ENCODE results near the gene DBN1. TPM values are rescaled to one million over a fixed set of nuclear protein-coding genes. Genes with fewer than 3 reads are reported as not detected.

The DBN1 gene
- total RNA-seq, 1 donor from 2014 or later: 1,261 TPM

DNA sequence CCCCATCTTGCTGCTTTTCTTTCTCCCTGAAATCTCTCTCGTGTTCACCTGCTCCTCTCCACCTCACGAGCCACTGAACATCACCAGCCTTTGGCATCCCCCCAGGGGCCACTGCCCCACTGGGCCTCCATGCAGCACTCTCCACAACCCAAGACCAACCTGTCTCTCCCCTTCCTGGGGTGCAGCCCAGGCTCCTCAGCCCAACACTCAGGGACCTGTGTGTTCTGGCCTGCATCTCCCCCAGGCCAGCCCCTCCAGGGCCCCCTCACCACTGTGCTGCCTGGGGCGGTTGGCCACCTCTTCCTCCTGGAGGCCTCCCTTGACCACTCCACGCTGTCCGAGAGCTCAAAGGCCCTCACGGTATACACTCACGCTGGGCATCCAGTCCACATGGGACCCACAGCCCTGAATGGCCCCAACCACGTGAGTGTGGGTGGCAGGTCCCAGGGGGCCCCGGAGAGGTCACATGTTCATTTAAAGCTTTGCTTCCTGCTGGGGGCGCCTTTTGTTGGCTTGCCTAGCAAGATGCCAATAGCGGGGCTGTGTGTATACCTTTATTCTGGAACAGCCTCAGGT, 36.6 kb upstream of the DBN1 start:
- Mint-ChIP-seq H3K9me3 (ENCODE audit: unreplicated experiment) (peaks cover 7% of the 10 kb centered on the region), H3K4me3 (ENCODE audit: unreplicated experiment) (peak overlapping the region; percentile 79), H3K36me3 (ENCODE audit: unreplicated experiment) (no peaks in the 10 kb centered on the region), H3K27me3 (ENCODE audit: unreplicated experiment) (peaks cover 9% of the 10 kb centered on the region), H3K27ac (ENCODE audit: unreplicated experiment) (peak overlapping the region; percentile 81), H3K4me1 (ENCODE audit: low read depth, unreplicated experiment) (peaks cover 4% of the 10 kb centered on the region)
- no peak for DNase-seq
- TF ChIP-seq, protein P1, sequence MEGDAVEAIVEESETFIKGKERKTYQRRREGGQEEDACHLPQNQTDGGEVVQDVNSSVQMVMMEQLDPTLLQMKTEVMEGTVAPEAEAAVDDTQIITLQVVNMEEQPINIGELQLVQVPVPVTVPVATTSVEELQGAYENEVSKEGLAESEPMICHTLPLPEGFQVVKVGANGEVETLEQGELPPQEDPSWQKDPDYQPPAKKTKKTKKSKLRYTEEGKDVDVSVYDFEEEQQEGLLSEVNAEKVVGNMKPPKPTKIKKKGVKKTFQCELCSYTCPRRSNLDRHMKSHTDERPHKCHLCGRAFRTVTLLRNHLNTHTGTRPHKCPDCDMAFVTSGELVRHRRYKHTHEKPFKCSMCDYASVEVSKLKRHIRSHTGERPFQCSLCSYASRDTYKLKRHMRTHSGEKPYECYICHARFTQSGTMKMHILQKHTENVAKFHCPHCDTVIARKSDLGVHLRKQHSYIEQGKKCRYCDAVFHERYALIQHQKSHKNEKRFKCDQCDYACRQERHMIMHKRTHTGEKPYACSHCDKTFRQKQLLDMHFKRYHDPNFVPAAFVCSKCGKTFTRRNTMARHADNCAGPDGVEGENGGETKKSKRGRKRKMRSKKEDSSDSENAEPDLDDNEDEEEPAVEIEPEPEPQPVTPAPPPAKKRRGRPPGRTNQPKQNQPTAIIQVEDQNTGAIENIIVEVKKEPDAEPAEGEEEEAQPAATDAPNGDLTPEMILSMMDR (IDR thresholded peaks at IDR 0.05; ENCODE audit: partially characterized antibody, unreplicated experiment): no peak

DNA sequence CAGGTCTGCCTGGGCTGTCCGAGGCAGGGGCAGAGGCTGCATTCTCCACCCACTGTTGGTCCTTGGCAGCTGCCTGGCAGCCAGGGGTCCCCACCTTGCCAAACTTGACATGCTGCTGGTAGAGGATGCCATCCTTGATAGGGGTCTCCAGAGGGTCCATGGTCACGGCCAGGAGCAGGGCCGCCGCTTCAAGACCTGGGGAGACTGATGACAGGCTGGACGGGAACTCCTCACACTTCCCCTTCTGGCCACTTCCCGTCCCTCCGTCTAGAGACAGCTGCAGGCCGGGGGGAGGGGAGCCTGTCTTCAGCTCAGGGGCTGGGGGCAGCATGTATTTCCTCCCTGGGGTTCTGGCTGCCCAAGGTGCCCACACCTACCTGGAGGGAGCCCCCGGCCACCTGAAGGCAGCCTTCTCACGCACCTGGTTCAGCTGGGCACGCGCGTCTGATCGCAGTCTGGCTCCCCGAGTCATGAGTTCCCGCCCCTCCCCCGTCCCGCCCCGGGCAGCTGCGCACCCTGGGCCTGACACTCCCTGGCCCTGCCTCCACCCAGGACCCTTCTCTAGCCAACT, 36.0 kb upstream of the DBN1 start, which contains the start of gene DOK3:
Gene DOK3 (minus strand): TSS at position 446 of the 571 bp plus-strand sequence. CDS start 286 bp downstream, at position 160.
- Mint-ChIP-seq H3K27ac (ENCODE audit: unreplicated experiment) (peak within 1 kb of the TSS; percentile 81), H3K36me3 (ENCODE audit: unreplicated experiment) (no peaks in the 10 kb centered on the region), H3K4me1 (ENCODE audit: low read depth, unreplicated experiment) (peaks cover 4% of the 10 kb centered on the region), H3K4me3 (ENCODE audit: unreplicated experiment) (peak within 1 kb of the TSS; percentile 79), H3K9me3 (ENCODE audit: unreplicated experiment) (peaks cover 5% of the 10 kb centered on the region), H3K27me3 (ENCODE audit: unreplicated experiment) (peaks cover 8% of the 10 kb centered on the region)
- TF ChIP-seq, protein P1 (IDR thresholded peaks at IDR 0.05; ENCODE audit: partially characterized antibody, unreplicated experiment): no peak
- no peak for DNase-seq

DNA sequence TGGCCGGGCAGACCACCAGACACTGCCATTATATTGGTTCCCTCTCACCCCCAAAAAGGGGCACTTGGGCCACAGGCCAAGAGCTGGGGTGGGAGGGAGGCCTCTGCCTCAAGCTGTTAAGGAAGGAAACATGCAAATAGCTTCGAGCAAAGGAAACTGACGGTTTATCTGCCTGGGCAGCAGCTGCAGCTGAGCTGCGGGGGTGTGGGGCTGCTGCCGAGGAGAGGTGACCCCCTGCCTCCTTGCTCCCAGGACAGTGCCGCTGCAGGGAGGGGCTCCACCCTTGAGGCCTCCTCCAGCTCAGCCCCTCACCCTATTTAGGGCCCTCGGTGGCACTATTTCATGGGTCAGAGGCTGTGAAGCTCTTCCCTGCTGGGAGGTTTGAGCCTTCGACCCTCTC, 35.4 kb upstream of the DBN1 start:
- no peak overlapping the region for H3K27ac Mint-ChIP-seq (ENCODE audit: unreplicated experiment)
- DNase-seq: no peak
- H3K4me1 Mint-ChIP-seq (ENCODE audit: low read depth, unreplicated experiment): peaks cover 4% of the 10 kb centered on the region
- H3K36me3 Mint-ChIP-seq (ENCODE audit: unreplicated experiment): no peaks in the 10 kb centered on the region
- peaks cover 8% of the 10 kb centered on the region for H3K27me3 Mint-ChIP-seq (ENCODE audit: unreplicated experiment)
- H3K4me3 Mint-ChIP-seq (ENCODE audit: unreplicated experiment): no peak overlapping the region
- peaks cover 5% of the 10 kb centered on the region for H3K9me3 Mint-ChIP-seq (ENCODE audit: unreplicated experiment)
- TF ChIP-seq, protein P1 (IDR thresholded peaks at IDR 0.05; ENCODE audit: partially characterized antibody, unreplicated experiment): no peak

DNA sequence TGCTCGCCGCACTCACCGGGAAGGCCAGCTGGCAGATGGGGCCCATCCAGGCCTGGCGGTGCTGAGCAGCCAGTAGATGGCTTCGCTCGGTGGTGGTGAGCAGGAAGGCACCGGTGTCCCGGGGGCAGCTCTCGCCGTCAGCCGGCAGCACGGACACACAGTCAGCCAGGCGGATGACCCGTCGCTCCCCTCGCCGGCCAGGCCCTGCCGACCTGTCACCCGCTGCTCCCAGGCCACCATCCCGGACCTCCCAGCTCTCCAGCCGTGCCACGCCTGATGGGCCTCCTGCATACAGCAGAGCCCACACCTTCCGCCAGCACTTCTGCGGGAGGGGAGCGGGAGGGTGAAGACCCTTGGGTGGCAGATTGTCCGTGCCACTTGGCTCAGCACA, 34.8 kb upstream of the DBN1 start:
- no peak for DNase-seq
- TF ChIP-seq, protein P1 (IDR thresholded peaks at IDR 0.05; ENCODE audit: partially characterized antibody, unreplicated experiment): no peak
- Mint-ChIP-seq H3K27ac (ENCODE audit: unreplicated experiment) (no peak overlapping the region), H3K27me3 (ENCODE audit: unreplicated experiment) (peaks cover 8% of the 10 kb centered on the region), H3K9me3 (ENCODE audit: unreplicated experiment) (peaks cover 5% of the 10 kb centered on the region), H3K4me3 (ENCODE audit: unreplicated experiment) (no peak overlapping the region), H3K4me1 (ENCODE audit: low read depth, unreplicated experiment) (peaks cover 4% of the 10 kb centered on the region), H3K36me3 (ENCODE audit: unreplicated experiment) (no peaks in the 10 kb centered on the region)

DNA sequence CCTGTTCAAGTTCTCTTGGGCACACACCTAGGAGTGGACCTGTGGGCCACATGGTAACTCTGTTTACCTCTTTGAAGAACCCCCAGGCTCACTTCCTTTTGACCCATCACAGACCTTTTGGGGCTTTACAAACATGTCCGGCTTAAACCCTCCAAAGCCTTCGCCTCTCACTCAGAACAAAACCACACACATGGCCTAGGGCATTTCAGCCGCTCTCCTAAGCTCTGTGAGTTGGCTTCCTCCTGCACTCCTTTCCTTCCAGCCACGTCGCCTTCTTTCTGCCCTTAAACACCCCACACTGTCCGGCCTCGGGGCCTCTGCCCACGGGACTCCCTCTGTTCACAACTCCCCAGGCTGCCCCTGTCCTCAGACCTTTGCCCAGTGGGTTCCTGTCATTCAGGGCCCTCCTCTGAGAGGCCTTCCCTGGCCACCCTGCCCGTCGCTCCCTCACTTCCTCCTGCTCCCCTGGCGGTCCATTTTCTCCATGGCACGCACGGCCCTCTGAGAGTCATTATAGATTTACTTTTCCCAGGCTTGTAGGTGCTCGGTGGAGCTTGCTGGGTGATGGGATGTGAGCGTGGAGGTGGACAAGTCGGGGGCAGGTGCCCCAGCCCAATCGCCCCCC, 34.3 kb upstream of the DBN1 start:
- H3K9me3 Mint-ChIP-seq (ENCODE audit: unreplicated experiment): peaks cover 8% of the 10 kb centered on the region
- H3K4me3 Mint-ChIP-seq (ENCODE audit: unreplicated experiment): no peak overlapping the region
- no peak for DNase-seq
- peak overlapping the region; percentile 74 for H3K27ac Mint-ChIP-seq (ENCODE audit: unreplicated experiment)
- H3K4me1 Mint-ChIP-seq (ENCODE audit: low read depth, unreplicated experiment): peaks cover 9% of the 10 kb centered on the region
- TF ChIP-seq, protein P1 (IDR thresholded peaks at IDR 0.05; ENCODE audit: partially characterized antibody, unreplicated experiment): no peak
- peaks cover 7% of the 10 kb centered on the region for H3K27me3 Mint-ChIP-seq (ENCODE audit: unreplicated experiment)
- H3K36me3 Mint-ChIP-seq (ENCODE audit: unreplicated experiment): no peaks in the 10 kb centered on the region
